Spleen (tissue), 7 donors: ENCODE measurements around the gene TBC1D12.

Experiments used
- POLR2A ChIP-seq, 3 donors: fragments of 450-650 bp; IDR thresholded peaks; one replicate each; pipeline ENCODE4 v1.5.1; 2017; ENCODE audit warnings: antibody characterized with exemption in 3 of 3, mild to moderate bottlenecking in 1 of 3
- TF ChIP-seq, protein P1 (sequence below), 11 experiments: fragments of 200-600 bp in 7 of 11; fragments of 450-650 bp in 4 of 11; sonication (generic) in 4 of 11; IDR thresholded peaks in 8 of 11; conservative IDR thresholded peaks in 3 of 11; 1 replicate in 7 of 11; 2 replicates in 4 of 11; pipeline versions ENCODE4 v1.4.0 to v1.8.0; 2016 to 2021; ENCODE audit warnings: antibody characterized with exemption in 11 of 11, inconsistent platforms in 4 of 11, mild to moderate bottlenecking in 1 of 11
- donor health status: DM: no; HTN: no; CAD: no; lungs with moderate emphysema.
- donor health status: DM: no; HTN: no; CAD: no.
- donor health status: DM: no; HTN: no; CAD: no.

DNA sequence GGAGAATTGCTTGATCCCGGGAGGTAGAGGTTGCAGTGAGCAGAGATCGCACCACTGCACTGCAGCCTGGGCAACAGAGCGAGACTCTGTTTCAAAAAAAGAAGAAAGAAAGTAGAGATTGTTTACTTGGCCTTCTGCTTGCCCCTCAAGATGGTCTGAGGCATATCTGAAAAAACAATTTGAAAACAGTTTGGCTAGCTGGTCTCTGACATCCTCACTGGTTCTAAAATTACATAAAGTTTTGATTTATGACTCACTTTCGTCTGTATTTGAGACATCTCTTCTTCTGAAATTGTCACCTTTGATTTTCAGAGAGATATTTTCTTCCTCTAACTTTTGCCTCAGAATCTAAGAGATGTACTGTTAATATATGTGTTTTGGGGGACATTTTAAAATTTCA is 93.7 kb downstream of the TBC1D12 start:
- TF ChIP-seq, protein P1, sequence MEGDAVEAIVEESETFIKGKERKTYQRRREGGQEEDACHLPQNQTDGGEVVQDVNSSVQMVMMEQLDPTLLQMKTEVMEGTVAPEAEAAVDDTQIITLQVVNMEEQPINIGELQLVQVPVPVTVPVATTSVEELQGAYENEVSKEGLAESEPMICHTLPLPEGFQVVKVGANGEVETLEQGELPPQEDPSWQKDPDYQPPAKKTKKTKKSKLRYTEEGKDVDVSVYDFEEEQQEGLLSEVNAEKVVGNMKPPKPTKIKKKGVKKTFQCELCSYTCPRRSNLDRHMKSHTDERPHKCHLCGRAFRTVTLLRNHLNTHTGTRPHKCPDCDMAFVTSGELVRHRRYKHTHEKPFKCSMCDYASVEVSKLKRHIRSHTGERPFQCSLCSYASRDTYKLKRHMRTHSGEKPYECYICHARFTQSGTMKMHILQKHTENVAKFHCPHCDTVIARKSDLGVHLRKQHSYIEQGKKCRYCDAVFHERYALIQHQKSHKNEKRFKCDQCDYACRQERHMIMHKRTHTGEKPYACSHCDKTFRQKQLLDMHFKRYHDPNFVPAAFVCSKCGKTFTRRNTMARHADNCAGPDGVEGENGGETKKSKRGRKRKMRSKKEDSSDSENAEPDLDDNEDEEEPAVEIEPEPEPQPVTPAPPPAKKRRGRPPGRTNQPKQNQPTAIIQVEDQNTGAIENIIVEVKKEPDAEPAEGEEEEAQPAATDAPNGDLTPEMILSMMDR (IDR thresholded peaks at IDR 0.05 in 8 of 11, conservative IDR thresholded peaks at IDR 0.05 in 3 of 11), result no peak
- no peak for TF ChIP-seq POLR2A (IDR thresholded peaks at IDR 0.05)
